Tibial nerve (tissue), 3 donors: ENCODE measurements around the gene BANP.
"Not testable (repeated sequence)": the region's sequence is repeated elsewhere in the genome, so short reads cannot be mapped to it uniquely, and the experiment has no call there.

ENCODE experiments used
- POLR2A ChIP-seq, 2 donors: fragments of 450-650 bp; IDR thresholded peaks; one replicate each; pipeline ENCODE4 v1.6.1; 2017; ENCODE audit warnings: antibody characterized with exemption in 2 of 2, mild to moderate bottlenecking in 2 of 2, moderate library complexity in 2 of 2
- TF ChIP-seq, protein P1 (sequence below), 5 experiments: fragments of 200-600 bp in 3 of 5; fragments of 450-650 bp in 2 of 5; sonication (generic) in 3 of 5; IDR thresholded peaks; one replicate each; pipeline ENCODE4 v1.5.1; 2016 to 2019; ENCODE audit warnings: antibody characterized with exemption in 5 of 5, mild to moderate bottlenecking in 3 of 5, moderate library complexity in 2 of 5

DNA sequence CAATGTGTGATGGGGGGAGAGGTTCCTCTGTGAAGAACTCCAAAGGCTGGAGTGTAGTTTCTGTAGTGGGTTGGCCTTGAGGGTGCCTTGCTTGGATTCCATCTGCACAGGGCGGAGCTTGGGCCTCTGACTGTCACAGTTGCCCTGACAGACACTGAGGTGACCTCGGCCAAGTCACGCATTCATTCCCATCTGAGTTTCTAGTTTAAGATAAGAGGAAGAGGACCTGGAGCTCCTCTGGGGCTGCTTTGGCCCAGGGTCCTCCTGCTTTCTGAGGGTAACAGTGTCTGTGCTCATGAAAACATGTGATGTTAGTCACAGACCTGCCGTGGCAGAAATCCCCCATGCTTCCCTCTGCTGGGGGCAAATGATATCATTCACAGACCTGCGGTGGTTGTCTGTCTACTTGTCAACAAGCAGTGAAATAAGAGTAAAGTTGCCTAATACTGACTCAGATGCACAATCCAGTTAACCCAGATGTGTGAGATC lies 35.2 kb downstream of the BANP start:
- not testable (repeated sequence) for TF ChIP-seq POLR2A (IDR thresholded peaks at IDR 0.05)
- TF ChIP-seq, protein P1, sequence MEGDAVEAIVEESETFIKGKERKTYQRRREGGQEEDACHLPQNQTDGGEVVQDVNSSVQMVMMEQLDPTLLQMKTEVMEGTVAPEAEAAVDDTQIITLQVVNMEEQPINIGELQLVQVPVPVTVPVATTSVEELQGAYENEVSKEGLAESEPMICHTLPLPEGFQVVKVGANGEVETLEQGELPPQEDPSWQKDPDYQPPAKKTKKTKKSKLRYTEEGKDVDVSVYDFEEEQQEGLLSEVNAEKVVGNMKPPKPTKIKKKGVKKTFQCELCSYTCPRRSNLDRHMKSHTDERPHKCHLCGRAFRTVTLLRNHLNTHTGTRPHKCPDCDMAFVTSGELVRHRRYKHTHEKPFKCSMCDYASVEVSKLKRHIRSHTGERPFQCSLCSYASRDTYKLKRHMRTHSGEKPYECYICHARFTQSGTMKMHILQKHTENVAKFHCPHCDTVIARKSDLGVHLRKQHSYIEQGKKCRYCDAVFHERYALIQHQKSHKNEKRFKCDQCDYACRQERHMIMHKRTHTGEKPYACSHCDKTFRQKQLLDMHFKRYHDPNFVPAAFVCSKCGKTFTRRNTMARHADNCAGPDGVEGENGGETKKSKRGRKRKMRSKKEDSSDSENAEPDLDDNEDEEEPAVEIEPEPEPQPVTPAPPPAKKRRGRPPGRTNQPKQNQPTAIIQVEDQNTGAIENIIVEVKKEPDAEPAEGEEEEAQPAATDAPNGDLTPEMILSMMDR (IDR thresholded peaks at IDR 0.05): not testable (repeated sequence)
